MCF 10A (cell line): ENCODE measurements around the gene ARHGAP42. TPM values are rescaled to one million over a fixed set of nuclear protein-coding genes. Genes with fewer than 3 reads are reported as not detected.

Experiments used
- BruUV-seq: library from RNA; stranded (reverse); fragments of 400-500 nt; replicated peaks from 2 replicates; lab custom pipeline; 2021; lab: Mats Ljungman, UMichigan
- CTCF ChIA-PET: fragments of 300-600 bp; sonication (Branson Sonifier 250); formaldehyde crosslinking; extraction: SDS; loops from one replicate; lab custom pipeline; 2021; ENCODE audit warnings: antibody characterized with exemption, inconsistent platforms; lab: Yijun Ruan, JAX
- POLR2A ChIA-PET: fragments of 300-600, 350-650 bp; sonication (Branson Sonifier 250); formaldehyde crosslinking; extraction: SDS; loops from one replicate; lab custom pipeline; 2020; ENCODE audit warnings: antibody characterized with exemption, inconsistent platforms; lab: Yijun Ruan, JAX
- DNase-seq: peaks from one replicate; pipeline ENCODE4 v3.0.0-alpha.2; 2018; ENCODE audit not compliant: unreplicated experiment
- H3K27ac Mint-ChIP-seq: one replicate; pipeline ENCODE4 v1.8.0; 2022; ENCODE audit warnings: mild to moderate bottlenecking, low read depth, mixed read lengths; ENCODE audit not compliant: unreplicated experiment
- H3K27me3 Mint-ChIP-seq: one replicate; pipeline ENCODE4 v1.8.0; 2022; ENCODE audit warnings: mixed read lengths; ENCODE audit not compliant: insufficient read depth, unreplicated experiment
- H3K36me3 Mint-ChIP-seq: one replicate; pipeline ENCODE4 v1.8.0; 2022; ENCODE audit warnings: mild to moderate bottlenecking, moderate library complexity, mixed read lengths; ENCODE audit not compliant: insufficient read depth, unreplicated experiment
- H3K4me1 Mint-ChIP-seq: one replicate; pipeline ENCODE4 v1.8.0; 2022; ENCODE audit warnings: mixed read lengths; ENCODE audit not compliant: insufficient read depth, unreplicated experiment
- H3K4me3 Mint-ChIP-seq: one replicate; pipeline ENCODE4 v1.8.0; 2022; ENCODE audit warnings: mild to moderate bottlenecking, moderate library complexity, mixed read lengths; ENCODE audit not compliant: unreplicated experiment
- H3K9me3 Mint-ChIP-seq: one replicate; pipeline ENCODE4 v1.8.0; 2022; ENCODE audit warnings: mixed read lengths; ENCODE audit not compliant: unreplicated experiment
- intact Hi-C: fragments of 100-400 bp; cut with micrococcal nuclease; formaldehyde crosslinking; loops from 2 replicates; pipeline ENCODE4 v1.14.1; 2022
- total RNA-seq: library from RNA; stranded (reverse); gene quantifications from 2 replicates; pipeline ENCODE4 v1.2.3, GENCODE V29; 2022
- TF ChIP-seq, protein P1 (sequence below): fragments of 200-600 bp; IDR thresholded peaks from one replicate; pipeline ENCODE4 v1.8.0; 2022; ENCODE audit warnings: antibody characterized with exemption, mild to moderate bottlenecking; ENCODE audit not compliant: unreplicated experiment

ARHGAP42 gene
- total RNA-seq, 1 experiment from 2014 or later: 2.5 TPM

DNA sequence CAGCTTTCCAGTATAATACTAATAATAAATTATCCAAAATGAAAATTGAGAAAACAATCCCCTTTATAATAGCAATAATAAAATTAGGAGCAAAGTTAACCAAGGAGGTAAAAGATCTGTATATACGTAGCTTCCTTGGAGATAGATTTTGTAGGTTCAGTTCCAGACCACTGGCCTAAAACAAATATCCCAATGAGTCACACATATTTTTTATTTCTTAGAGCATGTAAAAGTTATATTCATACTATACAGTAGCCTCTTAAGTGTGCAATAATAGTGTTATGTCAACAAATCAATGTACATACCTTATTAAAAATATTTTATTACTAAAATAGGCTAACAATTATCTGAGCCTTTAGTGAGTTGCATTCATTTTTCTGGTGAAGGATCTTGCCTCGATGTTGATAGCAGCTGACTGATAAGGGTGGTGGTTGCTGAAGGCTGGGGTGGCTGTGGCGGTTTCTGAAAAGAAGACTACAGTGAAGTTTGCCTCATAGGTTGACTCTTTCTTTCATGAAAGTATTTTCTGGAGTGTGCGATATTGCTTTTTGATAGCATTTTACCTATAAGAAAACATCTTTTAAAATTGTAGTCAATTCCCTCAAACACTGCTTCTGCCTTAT, 178.5 kb downstream of the ARHGAP42 start:
- no peak overlapping the region for H3K27ac Mint-ChIP-seq
- intact Hi-C loops: no loop called here
- no peaks in the 10 kb centered on the region for H3K9me3 Mint-ChIP-seq
- no peaks in the 10 kb centered on the region for H3K36me3 Mint-ChIP-seq
- ChIA-PET CTCF (interaction anchor here (0.7 kb wide), 1 partner anchor 183 kb away, joined by 3 read pairs; no protein-coding TSS in a partner anchor), POLR2A (no interaction called here)
- DNase-seq: no peak
- no peak overlapping the region for H3K4me3 Mint-ChIP-seq
- no peaks in the 10 kb centered on the region for H3K4me1 Mint-ChIP-seq
- TF ChIP-seq, protein P1, sequence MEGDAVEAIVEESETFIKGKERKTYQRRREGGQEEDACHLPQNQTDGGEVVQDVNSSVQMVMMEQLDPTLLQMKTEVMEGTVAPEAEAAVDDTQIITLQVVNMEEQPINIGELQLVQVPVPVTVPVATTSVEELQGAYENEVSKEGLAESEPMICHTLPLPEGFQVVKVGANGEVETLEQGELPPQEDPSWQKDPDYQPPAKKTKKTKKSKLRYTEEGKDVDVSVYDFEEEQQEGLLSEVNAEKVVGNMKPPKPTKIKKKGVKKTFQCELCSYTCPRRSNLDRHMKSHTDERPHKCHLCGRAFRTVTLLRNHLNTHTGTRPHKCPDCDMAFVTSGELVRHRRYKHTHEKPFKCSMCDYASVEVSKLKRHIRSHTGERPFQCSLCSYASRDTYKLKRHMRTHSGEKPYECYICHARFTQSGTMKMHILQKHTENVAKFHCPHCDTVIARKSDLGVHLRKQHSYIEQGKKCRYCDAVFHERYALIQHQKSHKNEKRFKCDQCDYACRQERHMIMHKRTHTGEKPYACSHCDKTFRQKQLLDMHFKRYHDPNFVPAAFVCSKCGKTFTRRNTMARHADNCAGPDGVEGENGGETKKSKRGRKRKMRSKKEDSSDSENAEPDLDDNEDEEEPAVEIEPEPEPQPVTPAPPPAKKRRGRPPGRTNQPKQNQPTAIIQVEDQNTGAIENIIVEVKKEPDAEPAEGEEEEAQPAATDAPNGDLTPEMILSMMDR: no peak
- BruUV-seq: no TSS peak
- H3K27me3 Mint-ChIP-seq: no peaks in the 10 kb centered on the region

DNA sequence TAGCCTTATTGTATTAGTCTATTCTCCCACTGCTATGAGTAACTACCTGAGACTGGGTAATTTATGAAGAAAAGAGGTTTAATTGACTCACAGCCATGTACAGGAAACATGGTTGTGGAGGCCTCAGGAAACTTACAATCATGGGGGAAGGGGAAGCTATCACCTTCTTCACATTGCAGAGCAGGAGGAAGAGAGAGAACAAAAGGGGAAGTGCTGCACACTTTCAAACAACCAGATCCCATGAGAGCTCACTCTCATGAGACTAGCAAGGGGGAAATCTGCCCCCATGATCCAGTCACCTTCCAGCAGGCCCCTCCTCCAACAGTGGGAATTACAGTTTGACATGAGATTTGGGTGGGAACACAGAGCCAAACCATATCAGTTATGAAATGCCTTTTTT, 179.4 kb downstream of the ARHGAP42 start:
- no peak for DNase-seq
- intact Hi-C loops: no loop called here
- no peak overlapping the region for H3K4me3 Mint-ChIP-seq

DNA sequence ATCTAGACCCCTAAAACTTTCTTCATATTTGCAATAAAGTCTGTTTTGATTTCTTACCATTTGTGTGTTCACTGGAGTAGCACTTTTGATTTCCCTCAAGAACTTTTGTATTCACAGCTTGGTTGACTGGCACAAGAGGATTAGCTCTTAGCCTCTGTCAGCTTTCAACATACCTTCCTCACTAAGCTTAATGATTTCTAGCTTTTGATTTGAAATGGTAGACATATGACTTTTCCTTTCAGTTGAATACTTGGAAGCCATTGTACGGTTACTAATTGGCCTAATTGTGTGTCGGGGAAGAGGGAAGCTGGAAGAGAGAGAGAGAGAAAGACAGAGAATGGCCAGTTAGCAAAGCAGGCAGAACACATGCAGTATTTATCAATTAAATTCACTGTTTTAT, 180.5 kb downstream of the ARHGAP42 start:
- Mint-ChIP-seq H3K9me3 (no peaks in the 10 kb centered on the region), H3K36me3 (no peaks in the 10 kb centered on the region), H3K4me3 (no peak overlapping the region), H3K27ac (no peak overlapping the region), H3K27me3 (no peaks in the 10 kb centered on the region), H3K4me1 (no peaks in the 10 kb centered on the region)
- POLR2A ChIA-PET: interaction anchor here (0.6 kb wide), 1 partner anchor 285 kb away, joined by 3 read pairs; no protein-coding TSS in a partner anchor
- BruUV-seq: no TSS peak
- TF ChIP-seq, protein P1: no peak
- no peak for DNase-seq
- intact Hi-C loops: no loop called here
- CTCF ChIA-PET: interaction anchor here (0.9 to 1.4 kb wide), 3 partner anchors 13 to 529 kb away, joined by 3 to 6 read pairs (median 4); no protein-coding TSS in a partner anchor

More for the DNA sequence above, 179.4 kb downstream of the ARHGAP42 start:
- Mint-ChIP-seq H3K4me1 (no peaks in the 10 kb centered on the region), H3K27ac (peak overlapping the region; percentile 36), H3K9me3 (no peaks in the 10 kb centered on the region), H3K27me3 (no peaks in the 10 kb centered on the region), H3K36me3 (no peaks in the 10 kb centered on the region)
- TF ChIP-seq, protein P1: no peak
- CTCF ChIA-PET: interaction anchor here (0.6 to 1.4 kb wide), 2 partner anchors 11 to 569 kb away, joined by 3 to 6 read pairs; no protein-coding TSS in a partner anchor
- POLR2A ChIA-PET: no interaction called here
- BruUV-seq: no TSS peak

DNA sequence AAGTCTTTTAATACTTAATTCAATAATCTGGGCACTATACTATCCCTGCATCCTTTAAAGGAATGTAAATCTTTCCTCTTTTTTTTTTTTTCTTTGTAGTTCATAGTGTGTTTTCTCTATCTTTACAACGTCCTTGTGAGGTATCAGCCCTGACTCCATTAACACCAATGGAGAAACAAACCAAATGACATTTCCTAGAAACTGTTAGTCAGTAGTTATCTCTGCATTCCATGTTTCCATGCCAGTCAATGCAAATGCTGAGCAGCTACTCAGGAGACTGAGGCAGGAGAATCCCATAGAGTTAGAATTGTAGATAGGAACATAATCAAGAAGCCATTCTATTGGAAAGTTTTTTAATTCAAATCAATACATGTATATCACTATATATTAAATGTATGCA, 182.2 kb downstream of the ARHGAP42 start:
- BruUV-seq: no TSS peak
- TF ChIP-seq, protein P1: no peak
- intact Hi-C loops: no loop called here
- Mint-ChIP-seq H3K4me1 (no peaks in the 10 kb centered on the region), H3K4me3 (no peak overlapping the region), H3K27ac (no peak overlapping the region), H3K9me3 (no peaks in the 10 kb centered on the region), H3K27me3 (no peaks in the 10 kb centered on the region), H3K36me3 (no peaks in the 10 kb centered on the region)
- no peak for DNase-seq
- ChIA-PET CTCF (interaction anchor here (0.9 to 1.2 kb wide), 2 partner anchors 189 to 284 kb away, joined by 3 to 4 read pairs; no protein-coding TSS in a partner anchor), POLR2A (no interaction called here)
